ENCODE measurements around the gene L3MBTL4. TPM values are rescaled to one million over a fixed set of nuclear protein-coding genes. Genes with fewer than 3 reads are reported as not detected.

The L3MBTL4 gene
- total RNA-seq, 1 experiment from 2014 or later = 1.4 TPM

- POLR2A ChIA-PET = no interaction called here
- no peaks in the 10 kb centered on the region for H3K4me1 Mint-ChIP-seq
Measured at GRCh38 chr18:6328621-6329010, 86.1 kb downstream of the L3MBTL4 start.

More at GRCh38 chr18:6328621-6329010, 86.1 kb downstream of the L3MBTL4 start:
- no peak overlapping the region for H3K4me3 Mint-ChIP-seq
- ATAC-seq = no peak
- TF ChIP-seq ZNF263 (CRISPR knock-in tag; IDR thresholded peaks at IDR 0.05; ENCODE audit: low read depth) (no peak), USF1 (CRISPR knock-in tag; IDR thresholded peaks at IDR 0.05) (no peak), SOX15 (CRISPR knock-in tag; IDR thresholded peaks at IDR 0.05) (no peak), CREB1 (CRISPR knock-in tag; IDR thresholded peaks at IDR 0.05) (no peak), ZNF396 (CRISPR knock-in tag; IDR thresholded peaks at IDR 0.05; ENCODE audit: borderline replicate concordance) (no peak), ATF2 (CRISPR knock-in tag; IDR thresholded peaks at IDR 0.05; ENCODE audit: borderline replicate concordance, low read depth) (no peak), ZNF512 (CRISPR knock-in tag; IDR thresholded peaks at IDR 0.05; ENCODE audit: borderline replicate concordance) (no peak), PREB (CRISPR knock-in tag; IDR thresholded peaks at IDR 0.05; ENCODE audit: borderline replicate concordance) (no peak), ZBTB43 (CRISPR knock-in tag; IDR thresholded peaks at IDR 0.05) (no peak), ZNF138 (CRISPR knock-in tag; conservative IDR thresholded peaks at IDR 0.05) (no peak), ZNF416 (CRISPR knock-in tag; IDR thresholded peaks at IDR 0.05) (no peak), FOXP1 (CRISPR knock-in tag; IDR thresholded peaks at IDR 0.05; ENCODE audit: borderline replicate concordance) (no peak), ZNF671 (CRISPR knock-in tag; IDR thresholded peaks at IDR 0.05) (no peak), E2F1 (CRISPR knock-in tag; IDR thresholded peaks at IDR 0.05) (no peak)
- no peak for DNase-seq (ENCODE audit: low spot score)
- H3K27ac Mint-ChIP-seq = no peak overlapping the region
- peaks cover 35% of the 10 kb centered on the region for H3K9me3 Mint-ChIP-seq
- H3K36me3 Mint-ChIP-seq = peaks cover 11% of the 10 kb centered on the region
- no peaks in the 10 kb centered on the region for H3K27me3 Mint-ChIP-seq (ENCODE audit: low read depth)
- CTCF ChIA-PET = no interaction called here

Measured in WTC11 (cell line).